Measurements from ENCODE around the gene CDCA3.

The CDCA3 gene

DNA sequence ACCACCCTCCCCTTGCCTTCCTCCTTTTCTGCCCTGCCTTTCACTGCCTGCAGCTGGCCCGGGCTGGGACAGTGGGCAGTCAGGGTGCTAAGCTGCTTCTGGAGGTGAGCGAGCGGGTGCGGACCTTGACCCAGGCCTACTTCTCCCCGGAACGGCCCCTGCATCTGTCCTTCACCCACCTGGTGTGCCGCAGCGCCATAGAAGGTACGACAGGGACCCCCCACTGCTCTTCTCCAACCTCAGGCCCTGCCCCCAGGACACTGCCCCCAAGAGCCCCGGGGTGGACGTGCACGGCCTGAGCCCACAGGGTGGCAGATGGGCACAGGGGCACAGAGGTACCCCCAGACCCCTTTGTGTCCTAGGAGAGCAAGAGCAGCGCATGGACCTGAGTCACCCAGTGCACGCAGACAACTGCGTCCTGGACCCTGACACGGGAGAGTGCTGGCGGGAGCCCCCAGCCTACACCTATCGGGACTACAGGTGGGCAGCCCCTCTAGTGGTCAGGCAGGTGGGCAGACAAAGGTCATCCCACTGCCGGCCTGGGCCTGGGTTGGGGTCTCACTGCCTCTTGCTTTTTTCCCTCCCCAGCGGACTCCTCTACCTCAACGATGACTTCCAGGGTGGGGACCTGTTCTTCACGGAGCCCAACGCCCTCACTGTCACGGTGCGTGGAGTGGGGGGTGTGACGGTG lies 13.6 kb downstream of the CDCA3 start:
- DNase-seq (ENCODE audit: low spot score): no peak
- TF ChIP-seq, protein P1, sequence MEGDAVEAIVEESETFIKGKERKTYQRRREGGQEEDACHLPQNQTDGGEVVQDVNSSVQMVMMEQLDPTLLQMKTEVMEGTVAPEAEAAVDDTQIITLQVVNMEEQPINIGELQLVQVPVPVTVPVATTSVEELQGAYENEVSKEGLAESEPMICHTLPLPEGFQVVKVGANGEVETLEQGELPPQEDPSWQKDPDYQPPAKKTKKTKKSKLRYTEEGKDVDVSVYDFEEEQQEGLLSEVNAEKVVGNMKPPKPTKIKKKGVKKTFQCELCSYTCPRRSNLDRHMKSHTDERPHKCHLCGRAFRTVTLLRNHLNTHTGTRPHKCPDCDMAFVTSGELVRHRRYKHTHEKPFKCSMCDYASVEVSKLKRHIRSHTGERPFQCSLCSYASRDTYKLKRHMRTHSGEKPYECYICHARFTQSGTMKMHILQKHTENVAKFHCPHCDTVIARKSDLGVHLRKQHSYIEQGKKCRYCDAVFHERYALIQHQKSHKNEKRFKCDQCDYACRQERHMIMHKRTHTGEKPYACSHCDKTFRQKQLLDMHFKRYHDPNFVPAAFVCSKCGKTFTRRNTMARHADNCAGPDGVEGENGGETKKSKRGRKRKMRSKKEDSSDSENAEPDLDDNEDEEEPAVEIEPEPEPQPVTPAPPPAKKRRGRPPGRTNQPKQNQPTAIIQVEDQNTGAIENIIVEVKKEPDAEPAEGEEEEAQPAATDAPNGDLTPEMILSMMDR (IDR thresholded peaks at IDR 0.05; ENCODE audit: borderline replicate concordance, control extremely low read depth, extremely low read depth, insufficient read depth, missing control alignments): no peak
- in situ Hi-C loops (cut with MboI; ENCODE audit: low sequenced_read_pairs, unreplicated experiment): no loop called here

DNA sequence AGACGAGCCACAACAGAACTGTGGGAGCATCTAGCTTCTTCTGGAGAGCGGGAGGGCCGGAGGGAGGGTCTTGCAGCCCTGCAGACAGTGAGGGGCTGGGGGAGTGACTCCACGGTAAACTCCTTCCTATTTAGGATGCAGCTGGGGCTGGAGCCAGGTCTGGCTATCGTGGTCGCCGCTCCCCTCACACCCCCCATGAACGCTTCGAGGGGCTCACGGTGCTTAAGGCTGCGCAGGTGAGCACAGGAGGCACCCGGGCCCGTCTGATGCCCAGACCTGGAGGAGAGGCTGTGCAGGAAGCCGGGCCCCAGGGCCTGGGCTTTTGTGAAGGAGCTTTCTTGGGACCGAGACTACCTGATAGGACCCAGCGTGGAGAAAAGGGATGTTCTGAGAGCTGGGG lies 14.2 kb downstream of the CDCA3 start:
- TF ChIP-seq, protein P1 (IDR thresholded peaks at IDR 0.05; ENCODE audit: borderline replicate concordance, control extremely low read depth, extremely low read depth, insufficient read depth, missing control alignments): no peak
- DNase-seq (ENCODE audit: low spot score): no peak
- in situ Hi-C loops (cut with MboI; ENCODE audit: low sequenced_read_pairs, unreplicated experiment): no loop called here

GRCh38 chr12:6834873-6835272 lies 16.2 kb downstream of the CDCA3 start:
- DNase-seq (ENCODE audit: low spot score): no peak
- TF ChIP-seq, protein P1 (IDR thresholded peaks at IDR 0.05; ENCODE audit: borderline replicate concordance, control extremely low read depth, extremely low read depth, insufficient read depth, missing control alignments): no peak
- in situ Hi-C loops (cut with MboI; ENCODE audit: low sequenced_read_pairs, unreplicated experiment): no loop called here

GRCh38 chr12:6834254-6834653 lies 16.8 kb downstream of the CDCA3 start:
- DNase-seq (ENCODE audit: low spot score): no peak
- TF ChIP-seq, protein P1 (IDR thresholded peaks at IDR 0.05; ENCODE audit: borderline replicate concordance, control extremely low read depth, extremely low read depth, insufficient read depth, missing control alignments): no peak
- in situ Hi-C loops (cut with MboI; ENCODE audit: low sequenced_read_pairs, unreplicated experiment): no loop called here

GRCh38 chr12:6833189-6833890 lies 17.7 kb downstream of the CDCA3 start:
- no peak for DNase-seq (ENCODE audit: low spot score)
- TF ChIP-seq, protein P1 (IDR thresholded peaks at IDR 0.05; ENCODE audit: borderline replicate concordance, control extremely low read depth, extremely low read depth, insufficient read depth, missing control alignments): no peak
- in situ Hi-C loops (cut with MboI; ENCODE audit: low sequenced_read_pairs, unreplicated experiment): no loop called here

GRCh38 chr12:6832125-6832524 lies 19.0 kb downstream of the CDCA3 start:
- in situ Hi-C loops (cut with MboI; ENCODE audit: low sequenced_read_pairs, unreplicated experiment): no loop called here
- no peak for DNase-seq (ENCODE audit: low spot score)

More at GRCh38 chr12:6832125-6832524, 19.0 kb downstream of the CDCA3 start:
- TF ChIP-seq, protein P1 (IDR thresholded peaks at IDR 0.05; ENCODE audit: borderline replicate concordance, control extremely low read depth, extremely low read depth, insufficient read depth, missing control alignments): no peak

Measured in GM13976 (cell line).